IMR-90 (cell line): ENCODE measurements around the gene XRN1. TPM values are rescaled to one million over a fixed set of nuclear protein-coding genes. Genes with fewer than 3 reads are reported as not detected.
A peak's percentile ranks its signal among the peaks of the same experiment; 100 is the strongest.

Experiments used
- ATAC-seq: fragments of 200-7000 bp; cut with Tn5 transposase; 2 replicates; pipeline ENCODE4 v1.9.1; 2020; ENCODE audit warnings: low read depth, mild to moderate bottlenecking, moderate library complexity
- BruUV-seq: library from RNA; stranded (reverse); fragments of 400-500 nt; replicated peaks from 2 replicates; lab custom pipeline; 2021; lab: Mats Ljungman, UMichigan
- CTCF ChIA-PET: fragments of 300-600 bp; formaldehyde crosslinking; extraction: SDS; loops from one replicate; lab custom pipeline; 2021; ENCODE audit warnings: antibody characterized with exemption; lab: Yijun Ruan, JAX
- POLR2A ChIA-PET: fragments of 300-600 bp; sonication (Branson Sonifier 250); formaldehyde crosslinking; loops from one replicate; lab custom pipeline; 2022; ENCODE audit warnings: antibody characterized with exemption; ENCODE audit not compliant: unreplicated experiment; lab: Charles Lee
- DNase-seq: peaks from one replicate; pipeline ENCODE4 v3.0.0; 2013
- H2AFZ ChIP-seq: replicated peaks from 2 replicates; pipeline ENCODE3; 2013; ENCODE audit warnings: low read length, mild to moderate bottlenecking; ENCODE audit not compliant: poor library complexity
- H2AK5ac ChIP-seq: 2 replicates; pipeline ENCODE4 v1.6.1; 2013; ENCODE audit warnings: low read depth, low read length, inconsistent platforms
- H2AK9ac ChIP-seq: replicated peaks from 2 replicates; pipeline ENCODE3; 2013; ENCODE audit warnings: mild to moderate bottlenecking, low read depth, low read length, moderate library complexity; ENCODE audit not compliant: poor library complexity
- H2BK120ac ChIP-seq: 2 replicates; pipeline ENCODE4 v1.6.1; 2013; ENCODE audit warnings: low read depth, low read length, inconsistent platforms
- H2BK15ac ChIP-seq: 3 replicates; pipeline ENCODE4 v1.6.1; 2013; ENCODE audit warnings: low read depth, low read length, inconsistent platforms
- H2BK20ac ChIP-seq: 2 replicates; pipeline ENCODE4 v1.6.1; 2013; ENCODE audit warnings: low read depth, mild to moderate bottlenecking, inconsistent platforms, low read length, moderate library complexity
- H2BK5ac ChIP-seq: 2 replicates; pipeline ENCODE4 v1.6.1; 2013; ENCODE audit warnings: mild to moderate bottlenecking, low read depth, low read length, inconsistent platforms; ENCODE audit not compliant: poor library complexity, severe bottlenecking
- H3K14ac ChIP-seq: replicated peaks from 2 replicates; pipeline ENCODE4 v1.6.1; 2013; ENCODE audit warnings: low read depth, low read length, inconsistent platforms
- H3K18ac ChIP-seq: 2 replicates; pipeline ENCODE4 v1.6.1; 2013; ENCODE audit warnings: low read depth, low read length, control low read depth
- H3K23ac ChIP-seq: 2 replicates; pipeline ENCODE4 v1.6.1; 2013; ENCODE audit warnings: low read depth, low read length, inconsistent platforms
- H3K27ac ChIP-seq: 2 replicates; pipeline ENCODE4 v1.5.1; 2013; ENCODE audit warnings: mild to moderate bottlenecking, control low read depth, low read length; ENCODE audit not compliant: insufficient read depth
- H3K27me3 ChIP-seq: 2 replicates; pipeline ENCODE4 v1.6.1; 2013; ENCODE audit warnings: low read length; ENCODE audit not compliant: control insufficient read depth, insufficient read depth
- H3K36me3 ChIP-seq: 2 replicates; pipeline ENCODE4 v1.6.1; 2013; ENCODE audit warnings: low read length, mixed read lengths; ENCODE audit not compliant: control insufficient read depth, insufficient read depth
- H3K4ac ChIP-seq: 2 replicates; pipeline ENCODE4 v1.6.1; 2013; ENCODE audit warnings: low read depth, low read length, inconsistent platforms
- H3K4me1 ChIP-seq: 2 replicates; pipeline ENCODE4 v1.6.1; 2013; ENCODE audit warnings: low read length, mixed read lengths; ENCODE audit not compliant: control insufficient read depth, insufficient read depth
- H3K4me2 ChIP-seq: 2 replicates; pipeline ENCODE4 v1.6.1; 2013; ENCODE audit warnings: low read depth, mild to moderate bottlenecking, control low read depth, low read length, moderate library complexity
- H3K4me3 ChIP-seq: 2 replicates; pipeline ENCODE4 v1.5.1; 2013; ENCODE audit warnings: low read depth, mild to moderate bottlenecking, control low read depth, low read length, moderate library complexity; ENCODE audit not compliant: insufficient read depth
- H3K56ac ChIP-seq: 2 replicates; pipeline ENCODE4 v1.6.1; 2013; ENCODE audit warnings: low read length, inconsistent platforms; ENCODE audit not compliant: insufficient read depth; ENCODE audit errors: extremely low read depth
- H3K79me1 ChIP-seq, 2 experiments: 2 replicates each; pipeline ENCODE4 v1.6.1; 2013; ENCODE audit warnings: low read length in 2 of 2, inconsistent platforms in 1 of 2, low read depth in 1 of 2
- H3K9ac ChIP-seq: 2 replicates; pipeline ENCODE4 v1.6.1; 2013; ENCODE audit warnings: low read depth, low read length, control low read depth
- H3K9me1 ChIP-seq: 2 replicates; pipeline ENCODE4 v1.6.1; 2013; ENCODE audit warnings: low read length, inconsistent platforms; ENCODE audit not compliant: insufficient read depth
- H3K9me3 ChIP-seq: 2 replicates; pipeline ENCODE4 v1.6.1; 2013; ENCODE audit warnings: low read length; ENCODE audit not compliant: control insufficient read depth, insufficient read depth
- H4K20me1 ChIP-seq: 2 replicates; pipeline ENCODE4 v1.6.1; 2013; ENCODE audit warnings: low read length, inconsistent platforms; ENCODE audit not compliant: insufficient read depth
- H4K5ac ChIP-seq: 2 replicates; pipeline ENCODE4 v1.6.1; 2013; ENCODE audit warnings: mild to moderate bottlenecking, low read depth, low read length, control low read depth
- H4K8ac ChIP-seq, 2 experiments: 2 replicates each; pipeline ENCODE4 v1.6.1; 2013; ENCODE audit warnings: low read depth in 2 of 2, low read length in 2 of 2, control low read depth in 1 of 2, inconsistent platforms in 1 of 2
- H4K91ac ChIP-seq: 2 replicates; pipeline ENCODE4 v1.6.1; 2013; ENCODE audit warnings: low read depth, low read length, inconsistent platforms; ENCODE audit not compliant: insufficient read depth
- CEBPB ChIP-seq: IDR thresholded peaks from 2 replicates; pipeline ENCODE4 v1.6.1; 2012; ENCODE audit warnings: low read depth, low read length, improper control_type of control experiment
- MXI1 ChIP-seq: IDR thresholded peaks from 2 replicates; pipeline ENCODE4 v1.6.1; 2012; ENCODE audit warnings: low read depth, mild to moderate bottlenecking, low read length, moderate library complexity, borderline replicate concordance
- WGBS, 2 experiments: methylation state at CpG; one replicate each; pipeline versions ENCODE4 v1.1.5 to v1.1.7; 2013; ENCODE audit warnings: missing lambda C conversion rate in 2 of 2; ENCODE audit not compliant: insufficient read length in 1 of 2; ENCODE audit errors: extremely low coverage in 2 of 2; 5-methylcytosine and 5-hydroxymethylcytosine counted together
- dilution Hi-C: fragments of 300-500 bp; cut with HindIII; formaldehyde crosslinking; loops from one replicate; pipeline ENCODE4 v1.14.3; 2018; ENCODE audit warnings: low sequenced_read_pairs; ENCODE audit not compliant: unreplicated experiment
- in situ Hi-C: fragments of 300-500 bp; cut with MboI; formaldehyde crosslinking; loops from 3 replicates; pipeline ENCODE4 v1.14.3; 2019; ENCODE audit warnings: low sequenced_read_pairs, inconsistent platforms, mixed read lengths
- intact Hi-C: fragments of 100-400 bp; cut with micrococcal nuclease; formaldehyde crosslinking; loops from 2 replicates; pipeline ENCODE4 v1.10.0; 2022
- polyA plus RNA-seq, 3 experiments: library from polyadenylated mRNA; depleted of rRNA; stranded (reverse); fragments of >200 nt; gene quantifications; 2 replicates each; pipeline ENCODE4 v1.2.3, GENCODE V29; 2012; ENCODE audit warnings: low replicate concordance in 1 of 3
- total RNA-seq: library from RNA; depleted of rRNA; stranded (reverse); fragments of >200 nt; gene quantifications from 2 replicates; pipeline ENCODE4 v1.2.3, GENCODE V29; 2012

XRN1 gene
- total and polyA plus RNA-seq, 2 of the 4 experiments (the other 2 are of a cell fraction), result 6.0 to 21.5 TPM

DNA sequence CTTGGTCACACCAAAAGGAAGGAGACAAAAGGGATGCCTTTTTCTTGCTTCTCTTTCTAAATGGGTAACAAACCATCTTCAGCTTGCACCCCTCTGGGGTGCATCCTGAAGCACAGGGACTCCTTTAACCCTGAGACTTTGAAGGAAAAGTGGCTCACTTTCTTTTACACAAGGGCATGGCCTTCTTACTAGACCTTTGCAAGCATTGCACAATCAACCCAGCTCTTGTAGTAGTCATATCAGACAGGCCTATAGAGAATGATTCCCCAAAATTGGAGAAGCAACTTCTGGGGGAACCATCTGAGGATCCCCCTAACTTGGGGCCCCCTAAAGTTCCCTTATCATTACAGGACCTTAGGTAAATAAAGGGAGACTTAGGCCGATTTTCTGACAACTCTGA, 166.4 kb downstream of the XRN1 start:
- Histone ChIP-seq H2BK5ac (no peak overlapping the region), H2AK5ac (no peak overlapping the region), H3K9me3 (no peaks in the 10 kb centered on the region), H3K27ac (no peak overlapping the region), H2BK15ac (no peak overlapping the region), H3K23ac (no peak overlapping the region), H2AK9ac (no peak overlapping the region), H3K36me3 (no peaks in the 10 kb centered on the region), H3K27me3 (no peaks in the 10 kb centered on the region), H3K4me2 (no peak overlapping the region), H3K14ac (no peak overlapping the region), H3K18ac (no peak overlapping the region), H4K5ac (no peak overlapping the region), H3K4ac (no peak overlapping the region), H4K20me1 (no peaks in the 10 kb centered on the region), H4K91ac (no peak overlapping the region), H2AFZ (no peak overlapping the region), H4K8ac (no peak overlapping the region), H3K9ac (no peak overlapping the region), H3K4me3 (no peak overlapping the region), H2BK120ac (no peak overlapping the region), H3K79me1 (no peaks in the 10 kb centered on the region), H3K56ac (no peak overlapping the region), H3K9me1 (peaks cover 7% of the 10 kb centered on the region), H2BK20ac (no peak overlapping the region), H3K4me1 (peaks cover 3% of the 10 kb centered on the region; the same call in 1 of the 2 replicates)
- dilution Hi-C loops (no loop called here), in situ Hi-C loops (no loop called here), intact Hi-C loops (no loop called here)
- ChIA-PET CTCF (interaction anchor here (2.3 kb wide), 1 partner anchor 154 kb away, joined by 6 read pairs; no protein-coding TSS in a partner anchor), POLR2A (interaction anchor here (0.6 kb wide), 1 partner anchor 16 kb away, joined by 9 read pairs; no protein-coding TSS in a partner anchor)
- no CpG with 5 or more reads among the region's 1 CpG for WGBS, 2 experiments
- peak; percentile 76 for TF ChIP-seq CEBPB
- TF ChIP-seq MXI1, result no peak
- BruUV-seq, result no TSS peak
- ATAC-seq (no peak), DNase-seq (no peak)
